Heart right ventricle (tissue), 16 donors: ENCODE measurements around the gene B4GALT7. TPM values are rescaled to one million over a fixed set of nuclear protein-coding genes. Genes with fewer than 3 reads are reported as not detected.

Source experiments
- ATAC-seq, 8 donors: fragments of 200-7000 bp; cut with Tn5 transposase; one replicate each; pipeline ENCODE4 v1.9.1; 2020; ENCODE audit warnings: mild to moderate bottlenecking in 8 of 8, moderate library complexity in 8 of 8, moderate number of reproducible peaks in 1 of 8
- DNase-seq, 2 donors: peaks; one replicate each; pipeline ENCODE4 v3.0.0-alpha.2; 2020
- H3K27ac ChIP-seq, 10 donors: fragments of 200-600 bp; sonication (generic) in 2 of 10; one replicate each; pipeline versions ENCODE4 v1.5.0 to v1.8.0; 2020 to 2022; ENCODE audit warnings: mild to moderate bottlenecking in 3 of 10
- H3K27me3 ChIP-seq, 7 donors: fragments of 200-600 bp; one replicate each; pipeline ENCODE4 v1.8.0; 2021 to 2022; ENCODE audit warnings: mild to moderate bottlenecking in 2 of 7
- H3K36me3 ChIP-seq, 9 donors: fragments of 200-600 bp; sonication (generic) in 1 of 9; one replicate each; pipeline versions ENCODE4 v1.5.0 to v1.8.0; 2020 to 2022; ENCODE audit warnings: mild to moderate bottlenecking in 2 of 9
- H3K4me1 ChIP-seq, 9 donors: fragments of 200-600 bp; sonication (generic) in 1 of 9; one replicate each; pipeline versions ENCODE4 v1.5.0 to v1.8.0; 2020 to 2022; ENCODE audit warnings: mild to moderate bottlenecking in 4 of 9
- H3K4me3 ChIP-seq, 10 donors: fragments of 200-600 bp; sonication (generic) in 2 of 10; one replicate each; pipeline versions ENCODE4 v1.5.0 to v1.8.0; 2020 to 2022; ENCODE audit warnings: mild to moderate bottlenecking in 7 of 10, moderate library complexity in 2 of 10
- H3K9me3 ChIP-seq, 11 donors: fragments of 200-600 bp in 10 of 11; sonication (generic) in 2 of 11; one replicate each; pipeline versions ENCODE4 v1.5.0 to v1.8.0; 2013 to 2022; ENCODE audit warnings: mild to moderate bottlenecking in 2 of 11, control low read depth in 1 of 11, moderate library complexity in 1 of 11
- WGBS, 2 donors: extraction: QIAGEN DNeasy Blood & Tissue Kit; methylation state at CpG; one replicate each; pipeline ENCODE4 v1.1.7; 2013; ENCODE audit warnings: inconsistent platforms in 1 of 2; 5-methylcytosine and 5-hydroxymethylcytosine counted together
- intact Hi-C, 10 donors: fragments of 100-400 bp; cut with DNase I; formaldehyde crosslinking; loops; one replicate each; pipeline versions ENCODE4 v1.11.1 to v1.14.2; 2022
- polyA plus RNA-seq, 2 donors: library from polyadenylated mRNA; stranded (reverse); fragments of 200-250 nt; gene quantifications; one replicate each; pipeline ENCODE4 v1.2.3, GENCODE V29; 2013
- total RNA-seq, 10 donors: library from RNA; stranded (reverse); fragmentation: NEBNext Ultra II Directional in 3 of 10; extraction: Animal tissue kit (Norgen Biotek cat#: 25700) in 3 of 10; gene quantifications; one replicate each; pipeline versions ENCODE4 v1.2.1 to v1.2.4, GENCODE V29; 2021 to 2023
- TF ChIP-seq, protein P1 (sequence below), 9 donors: fragments of 200-600 bp; sonication (generic) in 2 of 9; IDR thresholded peaks; one replicate each; pipeline versions ENCODE4 v1.5.0 to v1.8.0; 2021 to 2022; ENCODE audit warnings: antibody characterized with exemption in 9 of 9, mild to moderate bottlenecking in 5 of 9, moderate library complexity in 1 of 9
- donor health status: Arrhythmogenic right ventricular cardiomyopathy.
- donor health status: ischemic (EF 13 %, LVEDD 7.1; RV severe dilation, severe dysfunction).
- donor health status: healthy with polysubstance abuse.
- donor health status: DM: no; HTN: yes; CAD: no.
- donor health status: DM: no; HTN: no; CAD: no.
- donor health status: ischemic (EF 25% LVEDD 6.9; RV normal size, moderate dysfunction).
- donor health status: ischemic (EF 25% LVEDD 5.7; RV mildly dilated, moderate dysfunction).
- donor health status: healthy.
- donor health status: DM: yes; HTN: yes; CAD: no.
- donor health status: Ischemic cardiomyopathy.
- donor health status: ischemic (EF 35%, LVEDD 5.7; RV mildly dilated, moderate dysfunction).
- donor health status: nonischemic (EF 11% LVEDD 7.7; RV severe dilation, severe dysfunction).
- donor health status: DM: yes; HTN: yes; CAD: no.
- donor health status: PGD.
- donor health status: ischemic (EF 29% LVEDD 5.4; RV normal size, mild dysfunction).
- donor health status: nonischemic (EF 23%, LVEDD 6.1; RV moderate dilation, normal function).

The B4GALT7 gene
- total and polyA plus RNA-seq, 12 donors = 9.8 to 29.7 (median 15.6) TPM

DNA sequence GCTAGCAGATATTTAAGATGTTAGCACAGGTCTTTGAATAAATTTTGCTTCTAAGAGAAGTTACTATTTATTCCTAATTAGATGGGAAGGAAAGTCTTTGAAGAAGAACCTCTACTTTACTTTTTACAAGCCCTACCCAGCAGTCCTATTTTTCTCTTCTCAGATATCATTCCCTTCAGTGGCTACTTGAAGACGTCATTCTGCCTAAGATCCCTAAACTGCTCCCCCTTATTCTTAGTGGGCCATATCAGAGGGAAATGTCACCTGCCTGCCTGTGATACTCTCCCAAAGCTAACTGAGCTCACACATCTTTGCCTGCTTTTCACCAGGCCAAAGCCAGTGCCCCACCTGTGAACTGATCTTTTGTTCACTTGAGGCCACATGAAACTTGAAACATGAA lies 24.4 kb upstream of the B4GALT7 start:
- no peak for DNase-seq
- H3K36me3 ChIP-seq = no peaks in the 10 kb centered on the region
- H3K27me3 ChIP-seq = no peaks in the 10 kb centered on the region
- intact Hi-C loops = no loop called here
- peaks cover 0 to 6% (median 0%) of the 10 kb centered on the region in 11 donors for H3K9me3 ChIP-seq
- no peak for ATAC-seq
- TF ChIP-seq, protein P1, sequence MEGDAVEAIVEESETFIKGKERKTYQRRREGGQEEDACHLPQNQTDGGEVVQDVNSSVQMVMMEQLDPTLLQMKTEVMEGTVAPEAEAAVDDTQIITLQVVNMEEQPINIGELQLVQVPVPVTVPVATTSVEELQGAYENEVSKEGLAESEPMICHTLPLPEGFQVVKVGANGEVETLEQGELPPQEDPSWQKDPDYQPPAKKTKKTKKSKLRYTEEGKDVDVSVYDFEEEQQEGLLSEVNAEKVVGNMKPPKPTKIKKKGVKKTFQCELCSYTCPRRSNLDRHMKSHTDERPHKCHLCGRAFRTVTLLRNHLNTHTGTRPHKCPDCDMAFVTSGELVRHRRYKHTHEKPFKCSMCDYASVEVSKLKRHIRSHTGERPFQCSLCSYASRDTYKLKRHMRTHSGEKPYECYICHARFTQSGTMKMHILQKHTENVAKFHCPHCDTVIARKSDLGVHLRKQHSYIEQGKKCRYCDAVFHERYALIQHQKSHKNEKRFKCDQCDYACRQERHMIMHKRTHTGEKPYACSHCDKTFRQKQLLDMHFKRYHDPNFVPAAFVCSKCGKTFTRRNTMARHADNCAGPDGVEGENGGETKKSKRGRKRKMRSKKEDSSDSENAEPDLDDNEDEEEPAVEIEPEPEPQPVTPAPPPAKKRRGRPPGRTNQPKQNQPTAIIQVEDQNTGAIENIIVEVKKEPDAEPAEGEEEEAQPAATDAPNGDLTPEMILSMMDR (IDR thresholded peaks at IDR 0.05) = no peak
- 37 to 52% methylated on average over 1 of the region's 1 CpG for WGBS, 2 donors
- H3K4me1 ChIP-seq = no peaks in the 10 kb centered on the region
- H3K27ac ChIP-seq = no peak overlapping the region
- H3K4me3 ChIP-seq = no peak overlapping the region

DNA sequence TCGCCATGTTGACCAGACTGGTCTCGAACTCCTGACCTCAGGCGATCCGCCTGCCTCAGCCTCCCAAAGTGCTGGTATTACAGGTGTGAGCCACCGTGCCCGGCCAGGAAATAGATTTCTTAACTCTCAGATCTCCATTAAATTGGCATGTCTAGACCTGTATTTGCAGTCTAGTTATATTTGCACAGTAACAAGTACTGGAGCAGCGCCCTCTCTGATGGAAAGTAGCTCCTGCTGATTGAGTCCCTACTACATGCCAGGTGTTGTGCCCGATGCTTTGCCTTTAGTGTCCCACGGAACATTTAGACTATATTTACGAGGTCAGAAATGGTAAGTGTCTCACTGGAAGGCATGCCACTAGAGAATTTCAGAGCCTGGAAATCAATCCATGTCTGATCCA lies 23.8 kb upstream of the B4GALT7 start:
- H3K27me3 ChIP-seq = no peaks in the 10 kb centered on the region
- intact Hi-C loops = no loop called here
- no peaks in the 10 kb centered on the region for H3K36me3 ChIP-seq
- DNase-seq (no peak), ATAC-seq (no peak)
- no peak overlapping the region for H3K4me3 ChIP-seq
- H3K27ac ChIP-seq = no peak overlapping the region
- TF ChIP-seq, protein P1 (IDR thresholded peaks at IDR 0.05) = no peak
- WGBS, 2 donors = 86 to 89% methylated on average over 10 of the region's 10 CpGs
- H3K9me3 ChIP-seq = peaks cover 0 to 6% (median 0%) of the 10 kb centered on the region in 11 donors
- no peaks in the 10 kb centered on the region for H3K4me1 ChIP-seq

DNA sequence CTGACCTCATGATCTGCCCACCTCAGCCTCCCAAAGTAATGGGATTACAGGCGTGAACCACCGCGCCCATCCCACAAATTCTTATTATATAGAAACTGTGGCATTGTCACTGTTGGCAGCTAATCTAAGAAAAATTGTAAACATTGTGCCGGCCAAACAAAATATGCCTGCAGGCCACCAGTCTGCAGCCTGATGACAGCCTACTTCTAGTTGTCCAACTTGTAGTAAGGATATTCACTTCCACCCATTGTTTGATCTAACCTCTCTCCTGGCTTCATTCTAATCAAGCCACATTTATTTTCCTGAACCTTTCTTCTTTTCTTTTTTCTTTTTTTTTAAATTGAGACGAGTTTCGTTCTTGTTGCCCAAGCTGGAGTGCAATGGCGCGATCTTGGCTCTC lies 21.6 kb upstream of the B4GALT7 start:
- Histone ChIP-seq H3K27ac (no peak overlapping the region), H3K4me1 (no peaks in the 10 kb centered on the region), H3K36me3 (no peaks in the 10 kb centered on the region), H3K4me3 (no peak overlapping the region), H3K27me3 (no peaks in the 10 kb centered on the region), H3K9me3 (no peaks in the 10 kb centered on the region)
- WGBS, 2 donors = 87% methylated on average over 8 of the region's 8 CpGs
- no peak for ATAC-seq
- intact Hi-C loops = no loop called here
- TF ChIP-seq, protein P1 (IDR thresholded peaks at IDR 0.05) = no peak
- DNase-seq = no peak

DNA sequence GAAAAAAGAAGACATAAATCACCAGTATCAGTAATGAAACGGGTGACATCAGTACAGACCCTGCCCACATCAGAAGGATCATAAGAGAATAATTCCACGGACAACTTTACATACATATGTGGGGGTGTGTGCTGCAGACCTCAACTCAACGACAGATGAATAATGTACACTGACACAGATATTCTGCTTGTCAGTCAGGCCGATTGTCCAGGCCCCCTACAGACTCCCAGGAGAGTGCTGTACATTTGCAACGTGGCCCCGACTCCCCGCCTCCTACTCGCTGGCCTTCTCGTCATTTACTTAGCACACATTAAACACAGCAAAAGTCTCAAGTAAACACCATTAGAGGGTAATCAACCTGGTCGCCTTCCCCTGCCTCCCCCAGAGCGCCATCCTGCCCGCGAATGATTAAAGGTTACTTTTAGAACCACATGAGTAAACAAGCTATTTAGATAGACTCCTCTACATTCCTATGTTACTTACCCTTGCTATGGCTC lies 11.5 kb upstream of the B4GALT7 start:
- Histone ChIP-seq H3K9me3 (no peaks in the 10 kb centered on the region), H3K27ac (no peak overlapping the region), H3K27me3 (peaks cover 0 to 32% (median 21%) of the 10 kb centered on the region in 7 donors), H3K4me3 (no peak overlapping the region), H3K36me3 (peaks cover 0 to 7% (median under 1%) of the 10 kb centered on the region in 9 donors), H3K4me1 (peaks cover 0 to 22% (median 12%) of the 10 kb centered on the region in 9 donors)
- 52 to 54% methylated on average over 13 of the region's 13 CpGs for WGBS, 2 donors
- no peak for DNase-seq
- intact Hi-C loops = no loop called here
- TF ChIP-seq, protein P1 (IDR thresholded peaks at IDR 0.05) = no peak
- ATAC-seq = no peak
